ENCODE data around the gene TMEM107.
"Not testable (repeated sequence)": the region's sequence is repeated elsewhere in the genome, so short reads cannot be mapped to it uniquely, and the experiment has no call there.

TMEM107 gene

DNA sequence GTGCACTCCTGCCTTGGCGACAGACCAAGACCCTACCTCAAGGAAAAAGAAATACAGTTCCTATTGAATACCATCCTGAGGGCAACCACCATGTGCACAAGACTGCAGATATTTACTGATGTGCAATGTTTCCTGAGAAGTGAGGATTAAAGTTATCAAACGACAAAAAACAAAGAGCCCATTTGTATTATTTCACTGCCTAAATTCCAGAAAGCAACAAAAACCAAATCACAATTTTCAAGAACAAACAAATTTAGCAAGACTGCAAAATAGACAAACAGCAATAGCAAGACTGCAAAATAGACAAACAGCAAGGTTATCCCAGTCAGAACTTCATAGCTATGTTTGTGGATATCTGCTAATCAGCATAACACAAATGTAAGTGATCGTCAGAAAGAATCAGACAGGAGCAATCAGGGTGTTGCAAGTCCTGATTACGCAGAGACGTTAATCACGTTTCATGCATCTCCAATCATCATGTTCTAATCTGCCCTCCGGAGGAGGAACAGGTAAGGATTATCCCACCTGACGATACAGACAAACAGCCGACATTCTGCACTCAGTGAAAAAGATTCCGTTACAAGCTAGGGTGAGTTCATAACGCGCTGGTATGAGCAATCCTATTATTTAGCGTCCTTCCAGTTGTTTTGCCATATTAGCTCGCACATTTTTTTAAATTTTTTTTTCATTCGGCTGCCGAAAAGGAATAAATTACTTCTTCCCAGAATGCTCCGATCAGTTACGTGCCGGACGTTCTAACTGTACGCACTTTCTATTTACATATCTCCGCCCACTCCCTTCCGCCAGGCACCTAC lies 2.9 kb downstream of the TMEM107 start:
- peak; percentile 75 for DNase-seq (ENCODE audit: low spot score)
- H3K27ac ChIP-seq, result peak overlapping the region; percentile 70; the same call in 1 of the 2 replicates
- TF ChIP-seq, protein P1, sequence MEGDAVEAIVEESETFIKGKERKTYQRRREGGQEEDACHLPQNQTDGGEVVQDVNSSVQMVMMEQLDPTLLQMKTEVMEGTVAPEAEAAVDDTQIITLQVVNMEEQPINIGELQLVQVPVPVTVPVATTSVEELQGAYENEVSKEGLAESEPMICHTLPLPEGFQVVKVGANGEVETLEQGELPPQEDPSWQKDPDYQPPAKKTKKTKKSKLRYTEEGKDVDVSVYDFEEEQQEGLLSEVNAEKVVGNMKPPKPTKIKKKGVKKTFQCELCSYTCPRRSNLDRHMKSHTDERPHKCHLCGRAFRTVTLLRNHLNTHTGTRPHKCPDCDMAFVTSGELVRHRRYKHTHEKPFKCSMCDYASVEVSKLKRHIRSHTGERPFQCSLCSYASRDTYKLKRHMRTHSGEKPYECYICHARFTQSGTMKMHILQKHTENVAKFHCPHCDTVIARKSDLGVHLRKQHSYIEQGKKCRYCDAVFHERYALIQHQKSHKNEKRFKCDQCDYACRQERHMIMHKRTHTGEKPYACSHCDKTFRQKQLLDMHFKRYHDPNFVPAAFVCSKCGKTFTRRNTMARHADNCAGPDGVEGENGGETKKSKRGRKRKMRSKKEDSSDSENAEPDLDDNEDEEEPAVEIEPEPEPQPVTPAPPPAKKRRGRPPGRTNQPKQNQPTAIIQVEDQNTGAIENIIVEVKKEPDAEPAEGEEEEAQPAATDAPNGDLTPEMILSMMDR (conservative IDR thresholded peaks at IDR 0.05; ENCODE audit: low read depth), result no peak
- CTCF ChIA-PET, result interaction anchor here (0.6 to 0.9 kb wide), 3 partner anchors 10 to 15 kb away, joined by 3 read pairs; no protein-coding TSS in a partner anchor
- POLR2A ChIA-PET (ENCODE audit: low non-redundant PET), result interaction anchor here (0.5 to 1.2 kb wide), 4 partner anchors 9 to 74 kb away, joined by 4 to 5 read pairs (median 4); no protein-coding TSS in a partner anchor

DNA sequence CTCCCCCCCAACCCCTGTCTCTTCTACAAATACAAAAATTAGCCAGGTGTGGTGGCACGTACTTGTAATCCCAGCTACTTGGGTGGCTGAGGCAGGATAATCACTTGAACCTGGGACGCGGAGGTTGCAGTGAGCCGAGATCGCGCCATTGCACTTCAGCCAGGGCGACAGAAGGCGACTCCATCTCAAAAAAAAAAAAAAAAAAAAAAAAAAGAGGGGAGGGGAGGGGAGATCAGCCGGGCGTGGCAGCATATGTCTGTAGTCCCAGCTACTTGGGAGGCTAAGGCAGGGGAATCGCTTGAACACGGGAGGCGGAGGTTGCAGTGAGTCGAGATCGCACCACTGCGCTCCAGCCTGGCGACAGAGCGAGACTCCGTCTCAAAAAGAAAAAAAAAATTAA lies 6.0 kb downstream of the TMEM107 start:
- ChIA-PET POLR2A (ENCODE audit: low non-redundant PET) (interaction anchor here (0.7 kb wide), 1 partner anchor 48 kb away, joined by 5 read pairs; no protein-coding TSS in a partner anchor), CTCF (interaction anchor here (0.7 kb wide), 1 partner anchor 125 kb away, joined by 3 read pairs; the partner anchor contains the start of gene SLC25A35)
- H3K27ac ChIP-seq, result peak overlapping the region; percentile 24; the same call in 1 of the 2 replicates

DNA sequence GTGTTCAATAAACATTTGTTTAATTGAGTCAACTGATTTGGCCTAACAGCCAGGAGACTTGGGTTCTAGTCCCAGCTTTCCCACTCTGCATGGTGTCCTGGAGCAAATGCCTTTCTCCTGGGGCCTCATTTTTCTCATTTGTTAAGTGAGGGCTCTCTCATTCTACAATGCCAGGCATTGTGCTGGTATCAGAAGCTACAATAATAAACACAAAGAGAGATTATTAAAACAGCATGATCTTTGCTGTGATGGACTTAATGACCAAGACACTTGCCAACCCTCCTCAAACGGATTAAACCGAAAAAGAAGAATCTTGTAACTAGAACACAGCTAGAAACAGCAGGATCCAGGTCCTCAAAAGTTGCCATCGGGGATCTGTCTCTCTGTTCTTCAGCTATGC lies 8.7 kb downstream of the TMEM107 start:
- peak overlapping the region; percentile 90 for H3K27ac ChIP-seq
- DNase-seq (ENCODE audit: low spot score), result no peak
- POLR2A ChIA-PET (ENCODE audit: low non-redundant PET), result no interaction called here
- CTCF ChIA-PET, result interaction anchor here (0.6 to 0.7 kb wide), 2 partner anchors 87 to 276 kb away, joined by 3 read pairs; no protein-coding TSS in a partner anchor
- TF ChIP-seq, protein P1 (conservative IDR thresholded peaks at IDR 0.05; ENCODE audit: low read depth), result no peak

More for the DNA sequence above, 6.0 kb downstream of the TMEM107 start:
- DNase-seq (ENCODE audit: low spot score), result not testable (repeated sequence)

DNA sequence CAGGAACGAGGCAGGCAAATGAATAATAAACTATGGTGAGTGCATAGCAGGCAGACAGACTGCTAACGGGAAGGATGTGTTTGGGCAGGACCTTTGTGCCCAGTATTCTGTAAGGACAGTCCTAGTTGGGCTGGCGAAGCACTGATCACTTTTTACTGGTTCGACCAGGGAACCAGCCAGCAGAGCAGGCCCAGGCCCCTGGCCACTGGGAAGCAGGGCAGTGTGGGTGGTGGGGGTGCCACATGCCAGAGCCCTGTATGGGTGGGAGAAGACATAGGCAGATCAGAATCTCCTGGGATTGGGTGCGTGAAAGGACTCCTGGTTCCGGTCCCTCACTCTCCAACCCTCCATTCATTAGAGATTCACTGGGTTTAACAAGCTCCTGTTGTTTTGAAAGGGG lies 9.4 kb downstream of the TMEM107 start:
- ChIA-PET CTCF (no interaction called here), POLR2A (ENCODE audit: low non-redundant PET) (no interaction called here)
- TF ChIP-seq, protein P1 (conservative IDR thresholded peaks at IDR 0.05; ENCODE audit: low read depth), result no peak
- peak overlapping the region; percentile 90 for H3K27ac ChIP-seq
- DNase-seq (ENCODE audit: low spot score), result no peak

DNA sequence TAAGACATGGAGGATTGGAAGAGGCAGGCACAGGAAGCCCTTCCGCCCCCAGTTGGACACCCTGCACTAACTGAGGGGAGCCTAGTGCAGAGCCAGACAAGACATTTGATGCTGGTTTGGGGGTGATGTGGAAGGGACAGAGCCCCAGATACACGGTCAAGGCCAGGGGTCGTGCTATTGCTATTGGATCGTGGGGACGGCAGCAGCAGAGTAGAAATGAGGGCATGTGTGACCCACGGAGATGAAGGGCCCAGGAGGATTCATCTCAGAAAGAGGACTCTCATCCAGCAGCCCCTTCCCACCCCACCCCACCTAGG lies 11.4 kb downstream of the TMEM107 start:
- TF ChIP-seq, protein P1 (conservative IDR thresholded peaks at IDR 0.05; ENCODE audit: low read depth), result no peak
- H3K27ac ChIP-seq, result peak overlapping the region; percentile 90
- DNase-seq (ENCODE audit: low spot score), result no peak
- ChIA-PET POLR2A (ENCODE audit: low non-redundant PET) (no interaction called here), CTCF (interaction anchor here (1.3 kb wide), 1 partner anchor 21 kb away, joined by 5 read pairs; no protein-coding TSS in a partner anchor)

DNA sequence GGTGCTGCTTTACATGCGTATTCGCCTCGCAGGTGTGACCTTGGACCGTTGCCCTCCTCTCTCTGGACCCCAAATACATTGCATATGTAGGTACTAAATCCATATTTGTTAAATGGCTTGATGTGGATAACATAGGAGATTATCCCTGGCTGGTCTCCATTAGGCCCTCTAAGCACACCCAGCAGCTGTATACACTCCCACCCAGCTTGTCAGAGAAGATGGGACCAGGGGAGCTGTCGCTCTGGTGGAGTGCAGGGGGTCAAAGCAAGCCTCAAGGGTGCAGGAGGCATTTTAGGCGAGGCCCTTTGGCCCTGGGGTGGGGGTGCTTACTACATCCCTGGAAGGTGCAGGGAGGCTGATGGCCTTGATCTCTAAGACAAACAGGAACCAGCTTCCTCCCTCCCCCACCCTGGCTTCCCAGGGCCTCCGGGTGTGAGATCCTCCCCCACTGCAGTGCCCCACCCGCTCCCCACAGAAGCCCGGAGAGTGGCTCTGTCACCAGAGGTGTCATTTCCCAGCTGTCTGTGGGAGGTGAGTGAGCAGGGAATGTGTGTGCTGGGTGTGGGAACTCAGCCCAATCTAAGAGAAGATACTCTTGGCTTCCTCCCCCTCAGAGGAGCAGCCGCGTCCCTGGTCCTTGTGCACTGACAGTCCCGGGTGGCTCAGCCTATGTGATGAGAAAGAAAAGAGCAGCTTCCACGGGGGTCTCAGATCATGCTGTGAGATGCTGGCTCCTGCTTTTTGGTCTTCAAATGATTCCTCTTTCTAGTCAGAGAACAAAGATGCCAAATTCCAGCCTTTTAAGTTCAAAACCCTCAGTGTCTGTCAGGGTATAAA lies 12.0 kb downstream of the TMEM107 start:
- ChIA-PET POLR2A (ENCODE audit: low non-redundant PET) (interaction anchor here (0.6 to 1.0 kb wide), 2 partner anchors 9 kb away, joined by 3 to 4 read pairs; no protein-coding TSS in a partner anchor), CTCF (interaction anchor here (1.3 kb wide), 1 partner anchor 22 kb away, joined by 5 read pairs; no protein-coding TSS in a partner anchor)
- TF ChIP-seq, protein P1 (conservative IDR thresholded peaks at IDR 0.05; ENCODE audit: low read depth), result no peak
- no peak for DNase-seq (ENCODE audit: low spot score)
- H3K27ac ChIP-seq, result peak overlapping the region; percentile 90

All from RWPE1 (cell line).